Fibroblast of mammary gland (primary cell): ENCODE measurements around the gene SLC44A2.
"Not testable (repeated sequence)": the region's sequence is repeated elsewhere in the genome, so short reads cannot be mapped to it uniquely, and the experiment has no call there.

Source experiments
- DNase-seq: peaks from one replicate; pipeline ENCODE4 v3.0.0-alpha.2; 2010; ENCODE audit warnings: low read depth
- H3K4me3 ChIP-seq: 2 replicates; pipeline ENCODE4 v1.5.1; 2011; ENCODE audit warnings: low read depth, mild to moderate bottlenecking, low read length, moderate library complexity; ENCODE audit not compliant: control insufficient read depth
- CTCF ChIP-seq: conservative IDR thresholded peaks from 2 replicates; pipeline ENCODE4 v1.5.1; 2011; ENCODE audit warnings: low read depth, low read length, inconsistent platforms; ENCODE audit not compliant: control insufficient read depth, insufficient read depth

The SLC44A2 gene

GRCh38 chr19:10670182-10670581 is 44.8 kb downstream of the SLC44A2 start:
- no peak overlapping the region for H3K4me3 ChIP-seq
- no peak for TF ChIP-seq CTCF
- peak; percentile 75 for DNase-seq

GRCh38 chr19:10670876-10671804 is 45.8 kb downstream of the SLC44A2 start:
- H3K4me3 ChIP-seq: no peak overlapping the region
- DNase-seq: no peak
- no peak for TF ChIP-seq CTCF

GRCh38 chr19:10671922-10672321 is 46.6 kb downstream of the SLC44A2 start:
- DNase-seq, H3K4me3 ChIP-seq: not testable (repeated sequence)

- H3K4me3 ChIP-seq: not testable (repeated sequence)
Measured at GRCh38 chr19:10675214-10675613, 49.9 kb downstream of the SLC44A2 start.

GRCh38 chr19:10677751-10678150 is 52.4 kb downstream of the SLC44A2 start:
- no peak overlapping the region for H3K4me3 ChIP-seq
- TF ChIP-seq CTCF: no peak
- DNase-seq: no peak

More at GRCh38 chr19:10675214-10675613, 49.9 kb downstream of the SLC44A2 start:
- DNase-seq: not testable (repeated sequence)

GRCh38 chr19:10678813-10679212 is 53.5 kb downstream of the SLC44A2 start:
- DNase-seq: no peak
- TF ChIP-seq CTCF: no peak
- H3K4me3 ChIP-seq: no peak overlapping the region

- TF ChIP-seq CTCF: no peak
- H3K4me3 ChIP-seq: no peak overlapping the region
Measured at GRCh38 chr19:10679743-10680142, 54.4 kb downstream of the SLC44A2 start.

More at GRCh38 chr19:10679743-10680142, 54.4 kb downstream of the SLC44A2 start:
- no peak for DNase-seq
